Type B pancreatic cell (in vitro differentiated cells): ENCODE measurements around the gene CGB1. TPM values are rescaled to one million over a fixed set of nuclear protein-coding genes. Genes with fewer than 3 reads are reported as not detected.

ENCODE experiments used
- DNase-seq: peaks from one replicate; pipeline ENCODE4 v3.0.0; 2021; ENCODE audit warnings: mixed read lengths; ENCODE audit not compliant: unreplicated experiment; ENCODE audit errors: extremely low spot score
- H3K27ac Mint-ChIP-seq: 2 replicates; pipeline ENCODE4 v1.8.0; 2021; ENCODE audit warnings: mild to moderate bottlenecking, mixed read lengths
- H3K27me3 Mint-ChIP-seq: 2 replicates; pipeline ENCODE4 v1.8.0; 2021; ENCODE audit warnings: mixed read lengths
- H3K36me3 Mint-ChIP-seq: 2 replicates; pipeline ENCODE4 v1.8.0; 2021; ENCODE audit warnings: mixed read lengths
- H3K4me1 Mint-ChIP-seq: one replicate; pipeline ENCODE4 v1.8.0; 2021; ENCODE audit warnings: mixed read lengths; ENCODE audit not compliant: unreplicated experiment
- H3K4me3 Mint-ChIP-seq: 2 replicates; pipeline ENCODE4 v1.8.0; 2021; ENCODE audit warnings: mild to moderate bottlenecking, mixed read lengths
- H3K9me3 Mint-ChIP-seq: 2 replicates; pipeline ENCODE4 v1.8.0; 2021; ENCODE audit warnings: mixed read lengths
- microRNA-seq: library from miRNA; unstranded; fragments of <30 nt; microRNA quantifications from one replicate; pipeline ENCODE4, GENCODE V29; 2020
- total RNA-seq: library from RNA; stranded (reverse); gene quantifications from 2 replicates; pipeline ENCODE4 v1.2.1, GENCODE V29; 2021; ENCODE audit warnings: low replicate concordance
- TF ChIP-seq, protein P1 (sequence below): fragments of 200-600 bp; sonication (generic); conservative IDR thresholded peaks from 2 replicates; pipeline ENCODE4 v1.5.0; 2021; ENCODE audit warnings: antibody characterized with exemption, mild to moderate bottlenecking

CGB1 gene
- total RNA-seq, 1 donor from 2014 or later, result not detected

DNA sequence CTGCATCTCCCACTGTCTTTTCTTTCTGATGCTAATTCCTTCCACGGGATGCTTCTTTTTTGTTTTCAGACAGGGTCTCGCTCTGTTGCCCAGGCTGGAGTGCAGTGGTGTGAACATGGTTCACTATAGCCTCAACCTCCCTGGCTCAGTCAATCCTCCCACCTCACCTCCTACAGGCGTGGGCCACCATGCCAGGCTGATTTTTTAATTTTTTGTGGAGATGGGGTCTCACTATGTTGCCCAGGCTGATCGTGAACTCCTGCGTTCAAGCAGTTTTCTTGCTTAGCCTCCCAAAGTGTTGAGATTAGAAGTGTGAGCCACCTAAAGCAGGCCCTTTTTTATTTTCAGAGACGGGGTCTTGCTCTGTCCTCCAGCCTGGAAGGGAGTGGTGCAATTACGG, 48.4 kb downstream of the CGB1 start:
- TF ChIP-seq, protein P1, sequence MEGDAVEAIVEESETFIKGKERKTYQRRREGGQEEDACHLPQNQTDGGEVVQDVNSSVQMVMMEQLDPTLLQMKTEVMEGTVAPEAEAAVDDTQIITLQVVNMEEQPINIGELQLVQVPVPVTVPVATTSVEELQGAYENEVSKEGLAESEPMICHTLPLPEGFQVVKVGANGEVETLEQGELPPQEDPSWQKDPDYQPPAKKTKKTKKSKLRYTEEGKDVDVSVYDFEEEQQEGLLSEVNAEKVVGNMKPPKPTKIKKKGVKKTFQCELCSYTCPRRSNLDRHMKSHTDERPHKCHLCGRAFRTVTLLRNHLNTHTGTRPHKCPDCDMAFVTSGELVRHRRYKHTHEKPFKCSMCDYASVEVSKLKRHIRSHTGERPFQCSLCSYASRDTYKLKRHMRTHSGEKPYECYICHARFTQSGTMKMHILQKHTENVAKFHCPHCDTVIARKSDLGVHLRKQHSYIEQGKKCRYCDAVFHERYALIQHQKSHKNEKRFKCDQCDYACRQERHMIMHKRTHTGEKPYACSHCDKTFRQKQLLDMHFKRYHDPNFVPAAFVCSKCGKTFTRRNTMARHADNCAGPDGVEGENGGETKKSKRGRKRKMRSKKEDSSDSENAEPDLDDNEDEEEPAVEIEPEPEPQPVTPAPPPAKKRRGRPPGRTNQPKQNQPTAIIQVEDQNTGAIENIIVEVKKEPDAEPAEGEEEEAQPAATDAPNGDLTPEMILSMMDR, result no peak
- no peak overlapping the region for H3K4me3 Mint-ChIP-seq
- peaks cover 9% of the 10 kb centered on the region for H3K4me1 Mint-ChIP-seq
- peaks cover 18% of the 10 kb centered on the region for H3K36me3 Mint-ChIP-seq
- DNase-seq, result no peak
- H3K27me3 Mint-ChIP-seq, result no peaks in the 10 kb centered on the region
- no peak overlapping the region for H3K27ac Mint-ChIP-seq
- H3K9me3 Mint-ChIP-seq, result no peaks in the 10 kb centered on the region

DNA sequence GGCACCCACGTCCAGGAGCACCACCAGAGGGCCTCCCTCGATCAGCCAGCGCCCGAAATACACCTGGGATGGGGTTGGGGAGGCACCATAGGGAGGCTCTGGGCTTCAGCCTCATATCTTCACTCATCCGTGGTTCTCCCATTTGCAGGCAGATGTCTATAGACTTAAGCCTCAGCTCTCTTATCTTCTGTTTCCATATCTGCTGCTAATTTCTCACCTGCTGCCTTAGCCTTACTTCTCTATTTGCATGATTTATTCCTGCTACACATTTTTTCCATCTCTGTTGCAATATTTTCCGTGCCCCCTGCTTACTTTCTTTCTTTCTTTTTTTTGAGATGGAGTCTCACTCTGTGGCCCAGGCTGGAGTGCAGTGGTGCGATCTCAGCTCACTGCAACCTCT, 49.4 kb downstream of the CGB1 start:
- TF ChIP-seq, protein P1, result no peak
- no peak for DNase-seq
- Mint-ChIP-seq H3K4me3 (no peak overlapping the region), H3K9me3 (no peaks in the 10 kb centered on the region), H3K36me3 (peaks cover 20% of the 10 kb centered on the region), H3K27me3 (no peaks in the 10 kb centered on the region), H3K27ac (no peak overlapping the region), H3K4me1 (peaks cover 9% of the 10 kb centered on the region)

DNA sequence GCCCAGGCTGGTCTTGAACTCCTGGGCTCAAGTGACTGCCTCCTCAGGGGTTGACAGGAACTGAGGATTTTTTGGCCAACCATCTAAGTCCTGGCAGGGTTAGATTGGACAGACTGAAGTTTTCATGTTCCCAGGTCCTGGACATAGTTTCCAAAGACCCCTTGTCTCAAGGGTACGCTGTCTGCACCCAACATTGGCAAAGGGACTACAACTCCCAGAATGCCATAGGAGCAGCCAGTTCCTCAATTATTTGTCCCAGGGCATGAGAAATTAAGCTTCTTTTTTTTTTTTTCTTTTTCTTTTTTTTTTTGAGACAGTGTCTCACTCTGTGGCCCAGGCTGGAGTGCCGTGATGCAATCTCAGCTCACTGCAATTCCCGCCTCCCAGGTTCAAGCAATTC, 50.5 kb downstream of the CGB1 start:
- Mint-ChIP-seq H3K4me1 (peaks cover 9% of the 10 kb centered on the region), H3K4me3 (no peak overlapping the region), H3K9me3 (no peaks in the 10 kb centered on the region), H3K27me3 (no peaks in the 10 kb centered on the region), H3K36me3 (peaks cover 25% of the 10 kb centered on the region), H3K27ac (no peak overlapping the region)
- DNase-seq, result no peak
- TF ChIP-seq, protein P1, result no peak

DNA sequence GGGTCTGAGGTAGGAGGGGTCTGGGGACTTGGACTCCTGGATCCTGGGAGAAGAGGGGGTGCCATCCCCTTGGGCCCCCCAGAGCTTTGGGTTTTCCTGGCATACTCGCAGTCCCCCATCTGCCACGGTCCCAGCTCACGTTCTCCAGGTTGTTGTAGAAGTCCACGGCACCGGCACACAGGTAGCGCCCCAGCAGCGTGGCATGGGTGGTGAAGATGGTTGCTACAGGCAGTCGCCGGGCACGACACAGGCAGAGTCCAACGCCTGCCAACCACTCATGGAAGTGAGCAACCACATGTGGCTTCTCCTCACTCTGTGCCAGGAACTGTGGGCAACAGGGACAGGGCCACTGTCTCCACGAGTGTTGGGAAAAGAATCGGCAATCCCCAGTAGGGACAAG, 51.0 kb downstream of the CGB1 start:
- TF ChIP-seq, protein P1, result no peak
- H3K9me3 Mint-ChIP-seq, result no peaks in the 10 kb centered on the region
- H3K27ac Mint-ChIP-seq, result no peak overlapping the region
- no peak for DNase-seq
- peaks cover 5% of the 10 kb centered on the region for H3K4me1 Mint-ChIP-seq
- no peaks in the 10 kb centered on the region for H3K27me3 Mint-ChIP-seq
- H3K36me3 Mint-ChIP-seq, result peaks cover 25% of the 10 kb centered on the region
- H3K4me3 Mint-ChIP-seq, result no peak overlapping the region

Small RNA genes within 50 kb of the gene (microRNA-seq; reads per million reads assigned to microRNA genes)
- gene MIR6798, result not detected

Other genes with a start within 250 kb of the CGB1 start
- 52.8 and 73.3 TPM in 2 replicates for gene BCAT2, start 225.9 kb downstream of the CGB1 start, total RNA-seq
- gene HSD17B14, start 200.4 kb downstream of the CGB1 start, total RNA-seq, result 9.4 and 12.9 TPM in 2 replicates
- 15.8 and 45.4 TPM in 2 replicates for gene PLEKHA4, start 168.3 kb downstream of the CGB1 start, total RNA-seq
- 57.5 and 161 TPM in 2 replicates for gene PPP1R15A, start 164.5 kb downstream of the CGB1 start, total RNA-seq
- gene TULP2, start 138.2 kb downstream of the CGB1 start, total RNA-seq, result not detected in 2 replicates
- 202 and 205 TPM in 2 replicates for gene NUCB1, start 136.6 kb downstream of the CGB1 start, total RNA-seq
- gene DHDH, start 103.2 kb downstream of the CGB1 start, total RNA-seq, result 1.4 and 3.4 TPM in 2 replicates
- gene BAX, start 82.0 kb downstream of the CGB1 start, total RNA-seq, result 161 and 201 TPM in 2 replicates
- gene FTL, start 71.6 kb downstream of the CGB1 start, total RNA-seq, result 1,657 and 2,039 TPM in 2 replicates
- 62.1 and 64.8 TPM in 2 replicates for gene GYS1, start 43.6 kb downstream of the CGB1 start, total RNA-seq
- gene RUVBL2, start 43.0 kb downstream of the CGB1 start, total RNA-seq, result 72.6 and 99.5 TPM in 2 replicates
- gene LHB, start 19.8 kb downstream of the CGB1 start, total RNA-seq, result not detected in 2 replicates
- gene CGB3, start 12.6 kb downstream of the CGB1 start, total RNA-seq, result 6.1 TPM in 1 of 2 replicates, not detected in the other
- not detected in 2 replicates for gene CGB2, start 5.0 kb downstream of the CGB1 start, total RNA-seq
- gene CGB5, start 7.0 kb upstream of the CGB1 start, total RNA-seq, result 6.7 TPM in 1 of 2 replicates, not detected in the other
- gene CGB8, start 12.2 kb upstream of the CGB1 start, total RNA-seq, result 9.4 TPM in 1 of 2 replicates, not detected in the other
- 1.9 and 3.6 TPM in 2 replicates for gene CGB7, start 20.9 kb upstream of the CGB1 start, total RNA-seq
- 3.9 and 5.2 TPM in 2 replicates for gene NTF4, start 27.9 kb upstream of the CGB1 start, total RNA-seq
- not detected in 2 replicates for gene KCNA7, start 35.8 kb upstream of the CGB1 start, total RNA-seq
- gene SNRNP70, start 48.6 kb upstream of the CGB1 start, total RNA-seq, result 205 and 296 TPM in 2 replicates
- gene LIN7B, start 77.5 kb upstream of the CGB1 start, total RNA-seq, result 10.6 TPM in 2 replicates
- 2.3 and 2.6 TPM in 2 replicates for gene C19orf73, start 82.2 kb upstream of the CGB1 start, total RNA-seq
- 15.2 and 17.8 TPM in 2 replicates for gene PPFIA3, start 82.6 kb upstream of the CGB1 start, total RNA-seq
- 3.2 TPM in 1 of 2 replicates, not detected in the other for gene HRC, start 118.5 kb upstream of the CGB1 start, total RNA-seq
- 33.1 and 41.5 TPM in 2 replicates for gene TRPM4, start 120.9 kb upstream of the CGB1 start, total RNA-seq